ENCODE results near the gene CCDC43. TPM values are rescaled to one million over a fixed set of nuclear protein-coding genes. Genes with fewer than 3 reads are reported as not detected.

Gene CCDC43, protein sequence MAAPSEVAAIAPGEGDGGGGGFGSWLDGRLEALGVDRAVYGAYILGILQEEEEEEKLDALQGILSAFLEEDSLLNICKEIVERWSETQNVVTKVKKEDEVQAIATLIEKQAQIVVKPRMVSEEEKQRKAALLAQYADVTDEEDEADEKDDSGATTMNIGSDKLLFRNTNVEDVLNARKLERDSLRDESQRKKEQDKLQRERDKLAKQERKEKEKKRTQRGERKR
- 32.8 and 33.6 TPM in 2 replicates for total RNA-seq (2022)
- Bru-seq, nascent RNA: percentile 78 among the genes with signal in this experiment
- BruChase-seq, experiment 1, labeled RNA remaining after a 6-hour chase: percentile 93 among the genes with signal in this experiment
- percentile 86 among the genes with signal in this experiment for BruChase-seq, experiment 2, labeled RNA remaining after a 2-hour chase
- long read RNA-seq, transcript CCDC43-201 (5 exons, 2,082 nt): major isoform, 49 of 59 reads
- long read RNA-seq, partial matches to known transcripts: 0 of 59 reads
- long read RNA-seq, other reads (novel, unspliced or antisense): 7 of 59 reads

- CTCF ChIA-PET: interaction anchor here (0.6 to 2.3 kb wide), 6 partner anchors 10 to 156 kb away, joined by 3 to 15 read pairs (median 4); partner anchors contain the start of gene DBF4B
- Mint-ChIP-seq H3K9me3 (ENCODE audit: unreplicated experiment) (no peaks in the 10 kb centered on the region), H3K36me3 (ENCODE audit: insufficient read depth, unreplicated experiment) (no peaks in the 10 kb centered on the region), H3K4me1 (ENCODE audit: insufficient read depth, unreplicated experiment) (peaks cover 21% of the 10 kb centered on the region), H3K4me3 (ENCODE audit: unreplicated experiment) (peak within 1 kb of the TSS; percentile 96), H3K27me3 (ENCODE audit: insufficient read depth, unreplicated experiment) (no peaks in the 10 kb centered on the region), H3K27ac (ENCODE audit: low read depth, unreplicated experiment) (peak within 1 kb of the TSS; percentile 95)
- TF ChIP-seq, protein P1, sequence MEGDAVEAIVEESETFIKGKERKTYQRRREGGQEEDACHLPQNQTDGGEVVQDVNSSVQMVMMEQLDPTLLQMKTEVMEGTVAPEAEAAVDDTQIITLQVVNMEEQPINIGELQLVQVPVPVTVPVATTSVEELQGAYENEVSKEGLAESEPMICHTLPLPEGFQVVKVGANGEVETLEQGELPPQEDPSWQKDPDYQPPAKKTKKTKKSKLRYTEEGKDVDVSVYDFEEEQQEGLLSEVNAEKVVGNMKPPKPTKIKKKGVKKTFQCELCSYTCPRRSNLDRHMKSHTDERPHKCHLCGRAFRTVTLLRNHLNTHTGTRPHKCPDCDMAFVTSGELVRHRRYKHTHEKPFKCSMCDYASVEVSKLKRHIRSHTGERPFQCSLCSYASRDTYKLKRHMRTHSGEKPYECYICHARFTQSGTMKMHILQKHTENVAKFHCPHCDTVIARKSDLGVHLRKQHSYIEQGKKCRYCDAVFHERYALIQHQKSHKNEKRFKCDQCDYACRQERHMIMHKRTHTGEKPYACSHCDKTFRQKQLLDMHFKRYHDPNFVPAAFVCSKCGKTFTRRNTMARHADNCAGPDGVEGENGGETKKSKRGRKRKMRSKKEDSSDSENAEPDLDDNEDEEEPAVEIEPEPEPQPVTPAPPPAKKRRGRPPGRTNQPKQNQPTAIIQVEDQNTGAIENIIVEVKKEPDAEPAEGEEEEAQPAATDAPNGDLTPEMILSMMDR (IDR thresholded peaks at IDR 0.05; ENCODE audit: unreplicated experiment): no peak
- intact Hi-C loops (cut with micrococcal nuclease): no loop called here
- BruUV-seq (replicated peaks): no TSS peak
- POLR2A ChIA-PET: interaction anchor here (0.7 to 3.8 kb wide), 14 partner anchors 11 to 187 kb away, joined by 3 to 53 read pairs (median 6); partner anchors contain the start of genes DBF4B, FZD2 and GPATCH8
- peak; percentile 88 for DNase-seq (ENCODE audit: unreplicated experiment)
Observed at GRCh38 chr17:44689477-44690217, at the start of gene CCDC43. CCDC43 (minus strand) TSS chr17:44689776; CDS start chr17:44689753, 23 bp downstream.

DNA sequence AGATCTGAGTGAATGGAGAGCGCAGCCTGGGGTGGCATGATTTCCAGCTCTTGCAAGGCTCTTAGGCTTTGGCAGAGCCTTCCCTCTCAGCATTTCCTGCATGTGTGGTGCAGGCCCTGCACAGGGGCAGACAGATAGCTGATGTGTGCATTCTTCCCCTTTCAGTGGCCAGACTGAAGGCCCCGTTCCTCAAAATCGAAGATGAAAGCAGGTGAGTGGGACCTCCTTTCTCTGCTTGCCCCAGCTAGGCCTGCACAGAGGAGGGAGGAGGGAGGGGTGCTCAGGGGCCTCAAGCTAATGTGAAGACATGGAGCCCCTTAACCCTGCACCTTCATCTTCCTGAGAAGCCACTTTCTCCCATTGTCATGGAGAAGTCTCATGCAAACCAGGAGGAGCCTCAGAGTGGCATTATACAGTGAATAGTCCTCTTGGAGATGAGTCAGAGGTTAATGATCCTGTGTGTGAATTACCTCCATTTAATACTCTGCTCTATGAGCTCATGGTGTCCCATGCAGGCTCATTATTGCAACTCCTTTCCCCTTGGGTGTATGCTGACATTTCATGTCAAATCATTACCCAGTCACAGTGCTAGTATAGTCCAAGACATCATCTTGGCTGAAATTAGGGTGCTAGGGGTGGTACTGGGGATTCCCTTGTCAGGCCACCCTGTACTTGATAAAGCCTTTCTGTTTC, 48.8 kb upstream of the CCDC43 start:
- no peaks in the 10 kb centered on the region for H3K4me1 Mint-ChIP-seq (ENCODE audit: insufficient read depth, unreplicated experiment)
- ChIA-PET CTCF (interaction anchor here (0.6 kb wide), 1 partner anchor 126 kb away, joined by 3 read pairs; no protein-coding TSS in a partner anchor), POLR2A (no interaction called here)
- H3K9me3 Mint-ChIP-seq (ENCODE audit: unreplicated experiment): no peaks in the 10 kb centered on the region
- BruUV-seq (replicated peaks): no TSS peak
- DNase-seq (ENCODE audit: unreplicated experiment): no peak
- H3K36me3 Mint-ChIP-seq (ENCODE audit: insufficient read depth, unreplicated experiment): peaks cover 12% of the 10 kb centered on the region
- intact Hi-C loops (cut with micrococcal nuclease): no loop called here
- TF ChIP-seq, protein P1 (IDR thresholded peaks at IDR 0.05; ENCODE audit: unreplicated experiment): no peak
- H3K27me3 Mint-ChIP-seq (ENCODE audit: insufficient read depth, unreplicated experiment): no peaks in the 10 kb centered on the region
- H3K4me3 Mint-ChIP-seq (ENCODE audit: unreplicated experiment): no peak overlapping the region
- no peak overlapping the region for H3K27ac Mint-ChIP-seq (ENCODE audit: low read depth, unreplicated experiment)

- Mint-ChIP-seq H3K4me1 (ENCODE audit: insufficient read depth, unreplicated experiment) (no peaks in the 10 kb centered on the region), H3K9me3 (ENCODE audit: unreplicated experiment) (no peaks in the 10 kb centered on the region), H3K27me3 (ENCODE audit: insufficient read depth, unreplicated experiment) (no peaks in the 10 kb centered on the region), H3K36me3 (ENCODE audit: insufficient read depth, unreplicated experiment) (peaks cover 17% of the 10 kb centered on the region), H3K4me3 (ENCODE audit: unreplicated experiment) (no peak overlapping the region), H3K27ac (ENCODE audit: low read depth, unreplicated experiment) (no peak overlapping the region)
- intact Hi-C loops (cut with micrococcal nuclease): no loop called here
- TF ChIP-seq, protein P1 (IDR thresholded peaks at IDR 0.05; ENCODE audit: unreplicated experiment): no peak
- BruUV-seq (replicated peaks): no TSS peak
- DNase-seq (ENCODE audit: unreplicated experiment): no peak
- CTCF ChIA-PET: interaction anchor here (0.6 to 1.1 kb wide), 2 partner anchors 10 to 11 kb away, joined by 3 read pairs; no protein-coding TSS in a partner anchor
- POLR2A ChIA-PET: no interaction called here
Observed at GRCh38 chr17:44736551-44737240, 47.1 kb upstream of the CCDC43 start.
